Activated T-helper 2 cell treated with anti-CD3 and anti-CD28 coated beads, Interferon-gamma antibody, Interleukin-2, Interleukin-4, amounts not matched to agents 10 μg/mL and 5 μg/mL and 100 μg/mL, durations not matched to agents 14 hours and 24 hours and 36 hours (primary cell): Measurements from ENCODE around the gene SLC15A5. TPM values are rescaled to one million over a fixed set of nuclear protein-coding genes. Genes with fewer than 3 reads are reported as not detected.

Experiments used
- DNase-seq: peaks from one replicate; pipeline ENCODE4 v3.0.0; 2021; ENCODE audit warnings: low spot score
- H3K27ac Mint-ChIP-seq: one replicate; pipeline ENCODE4 v1.8.0; 2021; ENCODE audit warnings: mixed read lengths
- H3K27me3 Mint-ChIP-seq: one replicate; pipeline ENCODE4 v1.8.0; 2021; ENCODE audit warnings: low read depth, mixed read lengths
- H3K36me3 Mint-ChIP-seq: one replicate; pipeline ENCODE4 v1.8.0; 2021; ENCODE audit warnings: low read depth, mixed read lengths
- H3K4me1 Mint-ChIP-seq: one replicate; pipeline ENCODE4 v1.8.0; 2021; ENCODE audit warnings: low read depth, mixed read lengths
- H3K4me3 Mint-ChIP-seq: one replicate; pipeline ENCODE4 v1.8.0; 2021; ENCODE audit warnings: low read depth, mild to moderate bottlenecking, moderate library complexity, mixed read lengths
- H3K9me3 Mint-ChIP-seq: one replicate; pipeline ENCODE4 v1.8.0; 2021; ENCODE audit warnings: mixed read lengths
- intact Hi-C: fragments of 100-400 bp; cut with micrococcal nuclease; formaldehyde crosslinking; loops from one replicate; pipeline ENCODE4 v1.15.1; 2023
- total RNA-seq: library from RNA; stranded (reverse); gene quantifications from 2 replicates; pipeline ENCODE4 v1.2.3, GENCODE V29; 2022

The SLC15A5 gene
- total RNA-seq, 1 donor from 2014 or later = not detected

- Mint-ChIP-seq H3K4me1 (no peaks in the 10 kb centered on the region), H3K4me3 (no peak overlapping the region), H3K36me3 (no peaks in the 10 kb centered on the region), H3K9me3 (peaks cover 20% of the 10 kb centered on the region), H3K27ac (no peak overlapping the region), H3K27me3 (no peaks in the 10 kb centered on the region)
- intact Hi-C loops = no loop called here
- DNase-seq = no peak
Observed at GRCh38 chr12:16198884-16199283, 78.6 kb downstream of the SLC15A5 start.

- Mint-ChIP-seq H3K4me3 (no peak overlapping the region), H3K27me3 (no peaks in the 10 kb centered on the region), H3K9me3 (peaks cover 20% of the 10 kb centered on the region), H3K4me1 (no peaks in the 10 kb centered on the region), H3K36me3 (no peaks in the 10 kb centered on the region), H3K27ac (no peak overlapping the region)
- DNase-seq = no peak
- intact Hi-C loops = no loop called here
Observed at GRCh38 chr12:16197600-16197999, 79.9 kb downstream of the SLC15A5 start.

GRCh38 chr12:16189849-16190248 is 87.6 kb downstream of the SLC15A5 start:
- Mint-ChIP-seq H3K4me3 (no peak overlapping the region), H3K4me1 (no peaks in the 10 kb centered on the region), H3K36me3 (no peaks in the 10 kb centered on the region), H3K27me3 (no peaks in the 10 kb centered on the region), H3K27ac (no peak overlapping the region), H3K9me3 (no peaks in the 10 kb centered on the region)
- intact Hi-C loops = no loop called here
- no peak for DNase-seq

- Mint-ChIP-seq H3K27ac (no peak overlapping the region), H3K4me1 (no peaks in the 10 kb centered on the region), H3K9me3 (no peaks in the 10 kb centered on the region), H3K36me3 (no peaks in the 10 kb centered on the region), H3K27me3 (no peaks in the 10 kb centered on the region), H3K4me3 (no peak overlapping the region)
- intact Hi-C loops = no loop called here
- no peak for DNase-seq
Observed at GRCh38 chr12:16187660-16188059, 89.8 kb downstream of the SLC15A5 start.

- no peaks in the 10 kb centered on the region for H3K4me1 Mint-ChIP-seq
- H3K36me3 Mint-ChIP-seq = no peaks in the 10 kb centered on the region
- DNase-seq = no peak
- intact Hi-C loops = no loop called here
- no peak overlapping the region for H3K27ac Mint-ChIP-seq
- H3K9me3 Mint-ChIP-seq = no peaks in the 10 kb centered on the region
- H3K27me3 Mint-ChIP-seq = no peaks in the 10 kb centered on the region
- H3K4me3 Mint-ChIP-seq = no peak overlapping the region
Observed at GRCh38 chr12:16184681-16185080, 92.8 kb downstream of the SLC15A5 start.

GRCh38 chr12:16183541-16183940 is 93.9 kb downstream of the SLC15A5 start:
- no peaks in the 10 kb centered on the region for H3K4me1 Mint-ChIP-seq
- intact Hi-C loops = no loop called here
- H3K27ac Mint-ChIP-seq = no peak overlapping the region
- DNase-seq = no peak
- H3K36me3 Mint-ChIP-seq = no peaks in the 10 kb centered on the region
- H3K27me3 Mint-ChIP-seq = no peaks in the 10 kb centered on the region
- no peaks in the 10 kb centered on the region for H3K9me3 Mint-ChIP-seq
- H3K4me3 Mint-ChIP-seq = no peak overlapping the region

- DNase-seq = no peak
- Mint-ChIP-seq H3K27ac (no peak overlapping the region), H3K36me3 (no peaks in the 10 kb centered on the region), H3K4me1 (no peaks in the 10 kb centered on the region), H3K27me3 (no peaks in the 10 kb centered on the region), H3K9me3 (no peaks in the 10 kb centered on the region), H3K4me3 (no peak overlapping the region)
- intact Hi-C loops = no loop called here
Observed at GRCh38 chr12:16175840-16176239, 101.6 kb downstream of the SLC15A5 start.

- no peaks in the 10 kb centered on the region for H3K4me1 Mint-ChIP-seq
- no peaks in the 10 kb centered on the region for H3K9me3 Mint-ChIP-seq
- no peaks in the 10 kb centered on the region for H3K27me3 Mint-ChIP-seq
- H3K27ac Mint-ChIP-seq = no peak overlapping the region
- no peak for DNase-seq
- no peak overlapping the region for H3K4me3 Mint-ChIP-seq
- no peaks in the 10 kb centered on the region for H3K36me3 Mint-ChIP-seq
- intact Hi-C loops = no loop called here
Observed at GRCh38 chr12:16174282-16174681, 103.2 kb downstream of the SLC15A5 start.

GRCh38 chr12:16171348-16171747 is 106.1 kb downstream of the SLC15A5 start:
- no peaks in the 10 kb centered on the region for H3K4me1 Mint-ChIP-seq
- no peak for DNase-seq

GRCh38 chr12:16168078-16168477 is 109.4 kb downstream of the SLC15A5 start:
- Mint-ChIP-seq H3K4me1 (no peaks in the 10 kb centered on the region), H3K4me3 (no peak overlapping the region), H3K9me3 (no peaks in the 10 kb centered on the region), H3K27ac (no peak overlapping the region), H3K36me3 (no peaks in the 10 kb centered on the region), H3K27me3 (no peaks in the 10 kb centered on the region)
- DNase-seq = no peak
- intact Hi-C loops = no loop called here

More at GRCh38 chr12:16171348-16171747, 106.1 kb downstream of the SLC15A5 start:
- Mint-ChIP-seq H3K27me3 (no peaks in the 10 kb centered on the region), H3K36me3 (no peaks in the 10 kb centered on the region), H3K27ac (no peak overlapping the region), H3K4me3 (no peak overlapping the region), H3K9me3 (no peaks in the 10 kb centered on the region)
- intact Hi-C loops = no loop called here

GRCh38 chr12:16166563-16167470 is 110.7 kb downstream of the SLC15A5 start:
- Mint-ChIP-seq H3K4me1 (no peaks in the 10 kb centered on the region), H3K27ac (no peak overlapping the region), H3K36me3 (no peaks in the 10 kb centered on the region), H3K27me3 (no peaks in the 10 kb centered on the region), H3K4me3 (no peak overlapping the region), H3K9me3 (no peaks in the 10 kb centered on the region)
- DNase-seq = no peak
- intact Hi-C loops = no loop called here

- Mint-ChIP-seq H3K27ac (no peak overlapping the region), H3K9me3 (no peaks in the 10 kb centered on the region), H3K4me3 (no peak overlapping the region), H3K36me3 (no peaks in the 10 kb centered on the region), H3K4me1 (no peaks in the 10 kb centered on the region), H3K27me3 (no peaks in the 10 kb centered on the region)
- DNase-seq = no peak
- intact Hi-C loops = no loop called here
Observed at GRCh38 chr12:16165506-16165905, 112.0 kb downstream of the SLC15A5 start.

GRCh38 chr12:16163901-16164300 is 113.6 kb downstream of the SLC15A5 start:
- intact Hi-C loops = no loop called here
- Mint-ChIP-seq H3K27ac (no peak overlapping the region), H3K36me3 (no peaks in the 10 kb centered on the region), H3K4me1 (no peaks in the 10 kb centered on the region), H3K9me3 (no peaks in the 10 kb centered on the region), H3K27me3 (no peaks in the 10 kb centered on the region), H3K4me3 (no peak overlapping the region)
- no peak for DNase-seq
